B cell (primary cell): ENCODE data around the gene NRBP1.

Source experiments
- CTCF ChIP-seq: fragments of 200-600 bp; IDR thresholded peaks from one replicate; pipeline ENCODE4 v1.8.0; 2022; ENCODE audit warnings: antibody characterized with exemption, mild to moderate bottlenecking
- EZH2 ChIP-seq: IDR thresholded peaks from 2 replicates; pipeline ENCODE4 v1.6.1; 2012; ENCODE audit warnings: borderline replicate concordance, low read depth, mild to moderate bottlenecking, moderate library complexity, low read length; ENCODE audit not compliant: insufficient read depth, poor library complexity, severe bottlenecking

GRCh38 chr2:27379383-27379835 lies 49.0 kb upstream of the NRBP1 start:
- TF ChIP-seq CTCF (no peak), EZH2 (no peak)
